GM12891 (cell line): ENCODE data around the gene NAALADL2.

Experiments
- DNase-seq: peaks from one replicate; pipeline ENCODE4 v3.0.0; 2011; ENCODE audit warnings: low spot score; ENCODE audit not compliant: insufficient read length
- FAIRE-seq: peaks from 2 replicates; lab custom pipeline; 2011; peaks lifted over from hg19 to GRCh38; lab: Jason Lieb, UNC
- PAX5 ChIP-seq: IDR thresholded peaks from 2 replicates; pipeline ENCODE4 v1.6.1; 2011; ENCODE audit warnings: low read length, moderate library complexity, mild to moderate bottlenecking; ENCODE audit not compliant: insufficient read depth, severe bottlenecking
- POLR2A ChIP-seq: IDR thresholded peaks from 2 replicates; pipeline ENCODE4 v1.6.1; 2011; ENCODE audit warnings: low read depth, low read length, control low read depth
- POLR2AphosphoS5 ChIP-seq: IDR thresholded peaks from 2 replicates; pipeline ENCODE4 v1.6.1; 2011; ENCODE audit warnings: low read depth, low read length, control low read depth
- POU2F2 ChIP-seq: IDR thresholded peaks from 2 replicates; pipeline ENCODE4 v1.6.1; 2011; ENCODE audit warnings: low read depth, mild to moderate bottlenecking, control low read depth, low read length, moderate library complexity
- SPI1 ChIP-seq: IDR thresholded peaks from 2 replicates; pipeline ENCODE4 v1.6.1; 2011; ENCODE audit warnings: low read depth, low read length, control low read depth
- TAF1 ChIP-seq: IDR thresholded peaks from 2 replicates; pipeline ENCODE4 v1.6.1; 2011; ENCODE audit warnings: low read depth, low read length, control low read depth

Gene NAALADL2

GRCh38 chr3:175208326-175208725 lies 349.2 kb downstream of the NAALADL2 start:
- DNase-seq (no peak), FAIRE-seq (no peak)

GRCh38 chr3:175211466-175211865 lies 352.3 kb downstream of the NAALADL2 start:
- FAIRE-seq (no peak), DNase-seq (no peak)
- TF ChIP-seq TAF1 (no peak), POU2F2 (no peak), SPI1 (no peak), PAX5 (no peak), POLR2A (no peak), POLR2AphosphoS5 (no peak)

More at GRCh38 chr3:175208326-175208725, 349.2 kb downstream of the NAALADL2 start:
- TF ChIP-seq TAF1 (no peak), SPI1 (no peak), POU2F2 (no peak), POLR2AphosphoS5 (no peak), POLR2A (no peak), PAX5 (no peak)

- TF ChIP-seq POLR2A (no peak), PAX5 (no peak), SPI1 (no peak), POU2F2 (no peak), TAF1 (no peak), POLR2AphosphoS5 (no peak)
- FAIRE-seq (peak; percentile 9), DNase-seq (no peak)
Observed at GRCh38 chr3:175212896-175213295, 353.8 kb downstream of the NAALADL2 start.

- DNase-seq (no peak), FAIRE-seq (no peak)
- TF ChIP-seq POLR2A: no peak
- no peak for TF ChIP-seq POLR2AphosphoS5
- TF ChIP-seq POU2F2: no peak
- TF ChIP-seq PAX5: no peak
- no peak for TF ChIP-seq SPI1
- no peak for TF ChIP-seq TAF1
Observed at GRCh38 chr3:175214216-175214615, 355.1 kb downstream of the NAALADL2 start.

GRCh38 chr3:175215833-175216232 lies 356.7 kb downstream of the NAALADL2 start:
- TF ChIP-seq POU2F2: no peak
- no peak for TF ChIP-seq SPI1
- TF ChIP-seq POLR2AphosphoS5: no peak
- TF ChIP-seq TAF1: no peak
- TF ChIP-seq PAX5: no peak
- TF ChIP-seq POLR2A: no peak
- DNase-seq (no peak), FAIRE-seq (no peak)

GRCh38 chr3:175222356-175222755 lies 363.2 kb downstream of the NAALADL2 start:
- TF ChIP-seq POLR2AphosphoS5: no peak
- FAIRE-seq: no peak
- DNase-seq: no peak

- FAIRE-seq: no peak
- DNase-seq: no peak
- TF ChIP-seq POU2F2 (no peak), PAX5 (no peak), TAF1 (no peak), SPI1 (no peak), POLR2AphosphoS5 (peak; percentile 74), POLR2A (peak; percentile 56)
Observed at GRCh38 chr3:175224051-175224450, 364.9 kb downstream of the NAALADL2 start.

- FAIRE-seq: no peak
- TF ChIP-seq SPI1 (no peak), POLR2AphosphoS5 (no peak), TAF1 (no peak), PAX5 (no peak), POU2F2 (no peak), POLR2A (no peak)
- DNase-seq: no peak
Observed at GRCh38 chr3:175226444-175226843, 367.3 kb downstream of the NAALADL2 start.

- TF ChIP-seq SPI1: no peak
- no peak for TF ChIP-seq TAF1
- no peak for TF ChIP-seq POLR2AphosphoS5
- no peak for TF ChIP-seq POLR2A
- TF ChIP-seq PAX5: no peak
- no peak for TF ChIP-seq POU2F2
- FAIRE-seq (peak; percentile 16), DNase-seq (no peak)
Observed at GRCh38 chr3:175227126-175227525, 368.0 kb downstream of the NAALADL2 start.

- TF ChIP-seq POU2F2: no peak
- no peak for TF ChIP-seq PAX5
- TF ChIP-seq POLR2A: no peak
- TF ChIP-seq POLR2AphosphoS5: no peak
- TF ChIP-seq TAF1: no peak
- no peak for TF ChIP-seq SPI1
- FAIRE-seq: no peak
- DNase-seq: no peak
Observed at GRCh38 chr3:175233957-175234940, 375.1 kb downstream of the NAALADL2 start.
